Right ventricle myocardium inferior (tissue), 1 donor: Measurements from ENCODE around the gene SLC22A24. TPM values are rescaled to one million over a fixed set of nuclear protein-coding genes. Genes with fewer than 3 reads are reported as not detected.
"Not testable (repeated sequence)": the region's sequence is repeated elsewhere in the genome, so short reads cannot be mapped to it uniquely, and the experiment has no call there.

Experiments
- ATAC-seq: fragments of 200-7000 bp; cut with Tn5 transposase; one replicate; pipeline ENCODE4 v1.9.1; 2020; ENCODE audit warnings: mild to moderate bottlenecking, moderate library complexity
- DNase-seq: peaks from one replicate; pipeline ENCODE4 v3.0.0; 2021; ENCODE audit errors: missing footprints
- intact Hi-C: fragments of 100-400 bp; cut with DNase I; formaldehyde crosslinking; loops from one replicate; pipeline ENCODE4 v1.11.0; 2022
- long read RNA-seq: library from polyadenylated mRNA; unstranded; transcript quantifications from one replicate; pipeline ENCODE4 v2.0.0, GENCODE V29; 2021
- total RNA-seq: library from RNA; stranded (reverse); fragmentation: NEBNext Ultra II Directional; extraction: Animal tissue kit (Norgen Biotek cat#: 25700); gene quantifications from one replicate; pipeline ENCODE4 v1.2.1, GENCODE V29; 2021
- donor health status: DM: no; HTN: yes; CAD: no; lungs with severe emphysema.

SLC22A24 gene, protein sequence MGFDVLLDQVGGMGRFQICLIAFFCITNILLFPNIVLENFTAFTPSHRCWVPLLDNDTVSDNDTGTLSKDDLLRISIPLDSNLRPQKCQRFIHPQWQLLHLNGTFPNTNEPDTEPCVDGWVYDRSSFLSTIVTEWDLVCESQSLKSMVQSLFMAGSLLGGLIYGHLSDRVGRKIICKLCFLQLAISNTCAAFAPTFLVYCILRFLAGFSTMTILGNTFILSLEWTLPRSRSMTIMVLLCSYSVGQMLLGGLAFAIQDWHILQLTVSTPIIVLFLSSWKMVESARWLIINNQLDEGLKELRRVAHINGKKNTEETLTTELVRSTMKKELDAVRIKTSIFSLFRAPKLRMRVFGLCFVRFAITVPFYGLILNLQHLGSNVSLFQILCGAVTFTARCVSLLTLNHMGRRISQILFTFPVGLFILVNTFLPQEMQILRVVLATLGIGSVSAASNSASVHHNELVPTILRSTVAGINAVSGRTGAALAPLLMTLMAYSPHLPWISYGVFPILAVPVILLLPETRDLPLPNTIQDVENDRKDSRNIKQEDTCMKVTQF
- total RNA-seq, result not detected
- long read RNA-seq, result 0 reads

DNA sequence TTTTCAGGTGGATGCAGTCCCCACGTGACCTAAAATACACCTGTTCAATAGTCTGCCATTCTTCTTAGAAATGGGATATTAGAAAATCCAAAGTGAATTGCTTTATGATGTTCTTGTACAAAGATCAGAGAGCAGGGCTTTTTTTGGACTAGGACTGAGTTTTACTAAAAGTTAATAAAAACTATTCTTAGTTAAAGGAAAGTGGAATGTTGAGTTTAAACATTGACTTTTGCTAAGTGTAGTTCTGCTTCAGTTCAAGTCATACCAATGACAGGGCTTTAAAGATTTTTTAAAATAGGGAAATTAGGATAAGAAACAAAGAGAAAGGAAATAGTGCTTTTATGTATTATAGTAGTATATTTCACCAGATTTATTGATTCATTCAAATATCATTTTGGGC, at the start of gene SLC22A24:
SLC22A24 (minus strand) TSS at position 101 of the 400 bp plus-strand sequence. CDS start 442 bp downstream, outside the sequence.
- intact Hi-C loops, result loop anchor here (10.0 kb wide), 1 partner anchor 71 kb away; no protein-coding TSS in a partner anchor
- ATAC-seq (no peak), DNase-seq (no peak)

DNA sequence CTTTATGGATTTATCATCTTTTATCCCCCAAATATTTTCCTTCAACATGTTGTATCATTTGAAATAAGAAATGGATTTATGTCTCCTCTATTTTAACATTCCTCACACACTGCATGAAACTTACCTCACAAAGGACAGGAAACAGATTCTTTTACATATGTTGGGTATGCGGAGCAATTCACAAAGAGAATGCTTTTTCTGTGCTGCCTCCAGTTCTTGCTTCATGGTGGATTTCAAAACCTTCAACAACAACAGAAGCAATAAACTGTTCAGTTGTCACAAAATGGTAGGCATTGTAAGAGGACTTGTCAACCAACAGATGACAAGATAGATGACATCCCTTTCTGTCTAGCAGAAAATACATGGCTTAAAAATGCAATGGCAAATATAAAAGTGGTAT, 36.5 kb upstream of the SLC22A24 start:
- DNase-seq (no peak), ATAC-seq (no peak)
- intact Hi-C loops, result no loop called here

DNA sequence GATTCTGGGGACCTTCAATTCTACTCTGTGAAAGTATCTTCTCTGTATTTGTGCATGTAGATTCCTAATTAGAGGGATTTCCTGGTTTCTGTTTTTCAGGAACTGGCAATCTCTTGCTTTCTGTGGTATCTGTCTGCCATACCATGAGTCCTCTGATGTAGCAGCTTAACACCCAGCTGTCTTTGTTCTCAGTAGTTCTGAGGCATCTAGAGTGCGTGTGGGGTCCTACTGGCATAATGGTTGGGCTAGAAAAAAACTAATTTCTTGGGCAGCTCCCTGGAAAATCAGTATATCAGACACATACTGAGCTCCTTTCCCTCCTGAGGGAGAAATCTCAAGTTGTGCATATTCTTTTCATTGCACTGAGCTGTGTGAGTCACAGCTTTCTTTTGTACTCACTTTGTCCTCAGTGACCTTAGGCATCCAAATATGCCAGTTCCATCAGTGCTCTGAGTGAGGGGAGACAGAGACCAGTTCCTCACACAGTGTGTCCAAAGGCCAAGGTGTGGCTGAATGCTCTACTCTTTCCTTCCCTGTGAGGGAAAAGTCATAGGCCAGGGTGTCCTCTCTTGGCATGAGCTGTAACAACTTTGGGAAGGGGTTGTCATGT, 35.5 kb upstream of the SLC22A24 start:
- ATAC-seq (no peak), DNase-seq (no peak)
- intact Hi-C loops, result no loop called here

DNA sequence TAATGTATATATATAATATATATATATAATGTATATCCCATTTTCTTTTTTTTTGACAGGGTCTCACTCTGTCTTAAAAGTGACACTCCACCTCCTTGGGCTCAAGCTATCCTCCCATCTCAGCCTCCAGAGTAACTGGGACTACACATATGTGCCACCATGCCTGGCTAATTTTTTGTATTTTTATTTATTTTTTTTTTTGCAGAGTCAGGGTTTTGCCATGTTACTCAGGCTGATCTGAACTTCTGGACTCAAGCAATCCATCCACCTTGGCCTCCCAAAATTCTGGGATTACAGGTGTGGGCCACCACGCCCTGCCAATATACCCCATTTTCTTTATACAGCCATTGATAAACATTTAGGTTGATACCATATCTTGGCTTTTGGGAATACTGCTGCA, 33.9 kb upstream of the SLC22A24 start:
- DNase-seq (no peak), ATAC-seq (no peak)
- intact Hi-C loops, result no loop called here

DNA sequence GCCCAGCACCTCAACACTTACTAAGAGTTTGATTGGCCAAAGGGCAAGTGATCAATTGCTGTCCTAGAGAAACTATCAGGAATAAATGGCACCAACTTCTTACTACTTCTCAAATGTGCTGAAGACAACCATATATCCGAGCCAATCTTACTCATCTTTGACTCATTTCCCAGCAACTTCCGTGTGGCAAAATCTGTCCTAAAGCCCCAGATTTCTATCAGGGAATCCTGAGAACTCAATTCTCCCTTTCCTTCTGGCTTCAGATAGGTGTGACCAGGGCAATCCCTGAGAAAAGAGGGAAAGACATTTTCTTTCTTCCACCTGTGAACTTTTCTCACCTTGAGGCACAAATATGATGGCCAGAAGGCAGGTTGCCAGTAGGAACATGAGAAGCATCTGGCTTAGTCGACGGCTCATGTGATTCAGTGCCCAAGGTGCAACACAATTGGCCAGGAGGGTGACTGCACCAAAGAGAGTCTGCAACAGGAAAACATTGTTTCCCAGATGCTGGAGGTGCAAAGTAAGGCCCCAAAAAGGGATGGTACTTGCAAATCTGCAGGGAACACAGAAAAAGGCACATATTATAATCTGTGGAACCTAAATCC, 21.8 kb upstream of the SLC22A24 start:
- ATAC-seq (no peak), DNase-seq (no peak)
- intact Hi-C loops, result no loop called here

DNA sequence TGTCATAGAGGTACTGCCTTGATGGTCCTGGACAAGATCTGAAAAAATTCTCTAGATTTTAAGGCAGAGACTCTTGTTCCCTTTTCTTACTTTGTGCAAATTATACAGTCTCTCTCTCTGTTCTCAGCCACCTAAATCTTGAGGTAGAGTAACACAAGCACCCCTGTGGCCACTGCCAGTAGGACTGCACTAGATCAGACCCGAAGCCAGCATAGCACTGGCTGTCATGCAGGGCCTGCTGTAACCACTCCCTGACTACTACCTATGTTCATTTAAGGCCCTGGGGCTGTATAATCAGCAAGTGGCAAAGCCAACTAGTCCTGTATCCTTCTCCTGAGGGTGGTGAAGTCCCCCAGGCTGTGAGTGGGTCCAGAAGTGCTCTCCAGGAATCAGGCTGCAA, 11.8 kb upstream of the SLC22A24 start:
- DNase-seq (no peak), ATAC-seq (no peak)
- intact Hi-C loops, result no loop called here

DNA sequence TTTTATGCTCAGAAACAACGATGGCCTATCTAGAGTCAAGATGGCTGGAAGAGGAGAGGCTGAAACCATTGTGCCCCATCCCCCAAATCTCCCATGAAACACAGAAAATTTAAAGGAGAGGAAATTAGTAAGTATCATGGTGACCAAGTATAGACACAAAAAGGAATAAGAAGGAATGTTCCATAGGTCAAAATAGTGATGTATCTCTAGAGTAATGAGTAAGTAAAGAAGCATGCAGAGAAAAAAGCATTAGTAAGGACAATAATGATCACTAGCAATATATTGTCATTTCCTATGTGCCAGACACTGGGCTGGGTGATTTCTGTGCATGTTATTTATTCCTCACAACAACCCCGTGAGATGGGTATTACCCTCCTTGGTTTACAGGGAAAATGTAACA, 2.6 kb upstream of the SLC22A24 start:
- intact Hi-C loops, result loop anchor here (10.0 kb wide), 1 partner anchor 68 kb away; no protein-coding TSS in a partner anchor
- no peak for ATAC-seq
- DNase-seq, result no peak

DNA sequence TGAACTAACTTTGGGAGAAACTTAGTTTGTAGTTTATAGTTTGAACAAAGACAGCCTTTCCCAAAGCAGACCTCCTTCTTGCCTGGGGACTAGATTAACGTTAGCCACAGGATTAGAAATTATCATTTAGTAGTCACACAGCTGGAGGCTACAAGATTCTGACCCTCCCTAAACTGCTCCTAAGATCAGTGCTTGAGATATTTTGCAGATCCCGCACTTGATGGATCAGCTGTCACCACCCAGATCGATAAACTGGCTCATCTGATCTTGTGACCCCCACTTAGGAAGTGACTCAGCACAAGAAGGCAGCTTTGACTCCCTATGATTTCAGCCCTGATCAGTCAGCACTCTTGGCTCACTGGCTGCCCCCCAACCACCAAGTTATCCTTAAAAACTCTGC, 1.6 kb downstream of the SLC22A24 start:
- ATAC-seq (no peak), DNase-seq (no peak)
- intact Hi-C loops, result loop anchor here (10.0 kb wide), 1 partner anchor 72 kb away; no protein-coding TSS in a partner anchor

DNA sequence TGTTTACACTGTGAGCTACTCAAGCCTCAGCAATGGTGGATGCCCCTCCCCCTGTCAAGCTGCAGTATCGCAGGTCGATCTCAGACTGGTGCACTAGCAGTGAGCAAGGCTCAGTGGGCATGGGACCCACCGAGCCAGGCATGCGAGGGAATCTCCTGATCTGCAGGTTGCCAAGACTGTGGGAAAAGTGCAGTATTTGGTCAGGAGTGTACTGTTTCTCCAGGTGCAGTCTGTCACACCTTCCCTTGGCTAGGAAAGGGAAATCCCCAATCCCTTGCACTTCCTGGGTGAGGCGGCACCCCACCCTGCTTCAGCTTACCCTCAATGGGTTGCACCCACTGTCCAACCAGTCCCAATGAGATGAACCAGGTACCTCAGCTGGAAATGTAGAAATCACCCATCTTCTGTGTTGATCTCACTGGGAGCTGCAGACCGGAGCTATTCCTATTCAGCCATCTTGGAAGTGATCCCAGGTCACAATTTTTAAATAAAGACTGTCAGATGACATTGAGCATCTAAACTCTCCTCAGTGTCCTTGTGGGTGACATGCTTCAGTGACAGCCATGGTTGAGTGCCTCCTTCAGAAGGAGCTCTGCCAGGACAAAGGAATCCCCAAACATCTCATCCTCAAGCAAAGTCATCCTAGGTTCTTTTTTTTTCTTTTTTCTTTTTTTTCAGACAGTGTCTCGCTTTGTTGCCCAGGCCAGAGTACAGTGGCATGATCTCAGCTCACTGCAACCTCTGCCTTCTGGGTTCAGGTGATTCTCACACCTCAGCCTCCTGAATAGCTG, 10.8 kb downstream of the SLC22A24 start:
- DNase-seq (no peak), ATAC-seq (no peak)
- intact Hi-C loops, result no loop called here

DNA sequence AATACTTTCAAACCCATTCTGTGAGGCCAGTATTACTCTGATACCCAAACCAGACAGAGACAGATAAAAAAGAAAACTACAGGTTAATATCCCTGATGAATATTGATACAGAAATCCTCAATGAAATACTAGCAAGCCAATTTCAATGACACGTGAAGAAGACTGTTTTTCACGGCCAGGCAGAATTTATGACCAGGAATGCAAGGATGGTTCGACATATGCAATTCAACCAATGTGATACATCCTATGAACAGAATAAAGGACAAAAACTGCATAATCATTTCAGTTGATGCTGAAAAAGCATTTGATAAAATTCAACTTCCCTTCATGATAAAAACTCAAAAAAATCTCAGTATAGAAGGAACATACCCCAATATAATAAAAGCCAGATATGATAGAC, 44.5 kb downstream of the SLC22A24 start:
- no peak for DNase-seq
- intact Hi-C loops, result no loop called here
- ATAC-seq, result no peak

DNA sequence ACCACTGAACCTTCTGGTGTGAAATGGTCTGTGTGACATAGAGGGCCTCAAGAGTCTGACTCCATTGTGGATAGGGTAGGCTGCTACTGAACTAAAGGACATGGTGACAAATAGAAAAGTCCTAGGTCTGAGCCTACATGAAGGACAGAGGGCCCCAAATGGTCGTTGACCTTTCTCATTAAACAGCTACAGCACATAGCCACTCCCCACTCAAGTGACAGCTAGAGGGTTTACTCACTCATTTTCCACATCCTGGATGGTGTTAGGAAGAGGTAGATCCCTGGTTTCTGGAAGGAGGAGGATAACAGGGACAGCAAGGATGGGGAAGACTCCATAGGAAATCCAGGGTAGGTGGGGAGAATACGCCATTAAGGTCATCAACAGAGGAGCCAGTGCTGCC, 63.3 kb downstream of the SLC22A24 start:
- DNase-seq, result no peak
- intact Hi-C loops, result no loop called here
- no peak for ATAC-seq

DNA sequence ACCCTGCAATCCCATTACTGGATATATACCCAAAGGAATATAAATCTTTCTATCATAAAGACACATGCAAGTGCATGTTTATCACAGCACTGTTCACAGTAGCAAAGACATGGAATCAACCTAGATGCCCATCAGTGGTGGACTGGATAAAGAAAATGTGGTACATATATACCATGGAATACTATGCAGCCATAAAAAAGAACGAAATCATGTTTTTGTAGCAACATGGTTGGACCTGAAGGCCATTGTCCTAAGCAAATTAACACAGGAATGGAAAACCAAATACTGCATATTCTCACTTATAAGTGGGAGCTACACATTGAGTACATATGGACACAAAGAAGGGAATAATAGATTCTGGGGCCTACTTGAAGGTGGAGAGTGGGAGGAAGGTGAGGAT, 97.8 kb downstream of the SLC22A24 start:
- intact Hi-C loops, result not testable (repeated sequence)

DNA sequence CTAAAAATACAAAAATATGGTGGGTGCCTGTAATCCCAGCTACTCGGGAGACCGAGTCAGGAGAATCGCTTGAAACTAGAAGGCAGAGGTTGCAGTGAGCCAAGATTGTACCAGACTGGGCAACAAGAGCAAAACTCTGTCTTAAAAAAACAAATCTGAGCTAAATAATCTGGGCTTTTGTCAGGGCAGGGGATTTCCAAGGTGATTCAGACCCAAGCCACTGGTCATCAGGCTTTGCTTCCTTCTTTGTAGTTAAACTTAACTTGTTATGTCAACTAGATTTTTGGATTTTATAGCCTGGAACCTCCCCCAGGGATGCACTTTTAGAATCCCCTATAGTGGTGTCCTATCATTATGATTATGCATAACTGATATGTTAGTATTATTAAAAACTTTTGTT, 101.4 kb downstream of the SLC22A24 start:
- intact Hi-C loops, result no loop called here

More for the DNA sequence above, 97.8 kb downstream of the SLC22A24 start:
- not testable (repeated sequence) for ATAC-seq, DNase-seq

DNA sequence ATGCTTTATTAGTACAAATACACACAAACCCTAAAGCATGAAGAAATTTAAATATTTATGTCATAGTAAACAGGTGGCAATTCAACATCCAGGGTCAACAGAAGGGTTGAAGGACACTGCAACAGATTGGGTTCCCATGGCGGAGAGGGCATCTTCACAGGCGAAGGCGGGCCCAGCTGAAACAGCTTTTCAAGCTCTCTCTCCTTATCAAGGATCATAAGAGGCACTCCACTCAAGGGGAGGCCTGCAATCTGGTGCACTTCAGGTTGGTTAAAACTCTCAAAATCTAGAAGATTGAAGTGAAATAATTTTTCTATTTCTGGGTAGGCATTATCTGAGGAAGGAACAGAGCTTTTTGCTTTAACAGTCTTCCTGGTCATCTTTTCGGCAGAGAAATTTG, 111.6 kb downstream of the SLC22A24 start:
- no peak for DNase-seq
- intact Hi-C loops, result loop anchor here (10.0 kb wide), 1 partner anchor 602 kb away; no protein-coding TSS in a partner anchor
- no peak for ATAC-seq

More for the DNA sequence above, 101.4 kb downstream of the SLC22A24 start:
- DNase-seq, result no peak
- ATAC-seq, result no peak

Other genes with a start within 250 kb of the SLC22A24 start
- not detected for gene CHRM1, start 222.9 kb downstream of the SLC22A24 start, total RNA-seq
- not detected for gene SLC22A6, start 159.3 kb downstream of the SLC22A24 start, total RNA-seq
- gene SLC22A8, start 128.4 kb downstream of the SLC22A24 start, total RNA-seq, result not detected
- gene SLC22A25, start 99.4 kb upstream of the SLC22A24 start, total RNA-seq, result not detected
- not detected for gene SLC22A9, start 225.6 kb upstream of the SLC22A24 start, total RNA-seq